GM21381 (cell line): ENCODE results near the gene KDSR.

ENCODE experiments used
- ATAC-seq: cut with Tn5 transposase; IDR thresholded peaks from one replicate; pipeline ENCODE4 v1.9.1; 2021; ENCODE audit warnings: mild to moderate bottlenecking, moderate library complexity; ENCODE audit not compliant: unreplicated experiment

The KDSR gene

GRCh38 chr18:63322206-63322605, 44.8 kb downstream of the KDSR start:
- no peak for ATAC-seq

GRCh38 chr18:63321291-63321690, 45.7 kb downstream of the KDSR start:
- ATAC-seq: no peak

- ATAC-seq: no peak
These were observed 46.1 kb downstream of the KDSR start for GRCh38 chr18:63320975-63321265.

- ATAC-seq: peak; percentile 54
These were observed 46.7 kb downstream of the KDSR start for GRCh38 chr18:63320123-63320974.

- ATAC-seq: peak; percentile 5
These were observed 47.5 kb downstream of the KDSR start, which contains the start of gene BCL2 for GRCh38 chr18:63319383-63320122. TSS of gene BCL2 (minus strand) at chr18:63319769.

- no peak for ATAC-seq
These were observed 48.1 kb downstream of the KDSR start for GRCh38 chr18:63318889-63319382.

- peak; percentile 46 for ATAC-seq
These were observed 48.8 kb downstream of the KDSR start for GRCh38 chr18:63317982-63318888.

- ATAC-seq: no peak
These were observed 49.5 kb downstream of the KDSR start for GRCh38 chr18:63317556-63317946.

GRCh38 chr18:63316612-63317555, 50.1 kb downstream of the KDSR start:
- no peak for ATAC-seq

- no peak for ATAC-seq
These were observed 51.1 kb downstream of the KDSR start for GRCh38 chr18:63315876-63316275.

- no peak for ATAC-seq
These were observed 51.8 kb downstream of the KDSR start for GRCh38 chr18:63315131-63315662.

- ATAC-seq: no peak
These were observed 52.8 kb downstream of the KDSR start for GRCh38 chr18:63314062-63314790.

- no peak for ATAC-seq
These were observed 53.5 kb downstream of the KDSR start for GRCh38 chr18:63313396-63313917.

- ATAC-seq: no peak
These were observed 54.1 kb downstream of the KDSR start for GRCh38 chr18:63312737-63313395.

- peak; percentile 4 for ATAC-seq
These were observed 55.0 kb downstream of the KDSR start for GRCh38 chr18:63312019-63312409.

- ATAC-seq: peak; percentile 61
These were observed 55.6 kb downstream of the KDSR start for GRCh38 chr18:63311118-63312018.

GRCh38 chr18:63309422-63309821, 57.6 kb downstream of the KDSR start:
- ATAC-seq: no peak
